AG10803 (cell line): ENCODE measurements around the gene MLLT10.

Experiments
- DNase-seq: peaks from one replicate; pipeline ENCODE4 v3.0.0; 2010; ENCODE audit warnings: low read depth
- H3K4me3 ChIP-seq: 2 replicates; pipeline ENCODE4 v1.5.1; 2011; ENCODE audit warnings: mild to moderate bottlenecking, low read length, control low read depth
- CTCF ChIP-seq: conservative IDR thresholded peaks from 2 replicates; pipeline ENCODE4 v1.5.1; 2011; ENCODE audit warnings: mild to moderate bottlenecking, low read length, control low read depth, inconsistent platforms

Gene MLLT10

GRCh38 chr10:21769041-21769440 lies 235.0 kb downstream of the MLLT10 start:
- no peak overlapping the region for H3K4me3 ChIP-seq
- no peak for DNase-seq
- no peak for TF ChIP-seq CTCF

DNA sequence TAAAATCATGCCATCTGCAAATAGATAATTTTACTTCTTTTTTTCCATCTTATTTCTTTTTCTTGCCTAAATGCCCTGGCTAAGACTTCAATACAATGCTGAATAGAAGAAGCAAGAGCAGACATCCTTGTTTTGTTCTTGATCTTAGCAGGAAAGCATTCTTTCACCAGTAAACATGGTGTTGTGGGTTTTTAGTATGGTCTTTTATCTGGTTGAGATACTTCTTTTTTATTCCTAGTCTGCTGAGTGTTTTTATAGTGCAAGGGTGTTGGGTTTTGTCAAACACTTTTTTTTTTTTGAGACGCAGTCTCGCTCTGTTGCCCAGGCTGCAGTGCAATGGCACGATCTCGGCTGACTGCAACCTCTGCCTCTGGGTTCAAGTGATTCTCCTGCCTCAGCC lies 237.2 kb downstream of the MLLT10 start:
- TF ChIP-seq CTCF, result no peak
- no peak for DNase-seq
- no peak overlapping the region for H3K4me3 ChIP-seq

DNA sequence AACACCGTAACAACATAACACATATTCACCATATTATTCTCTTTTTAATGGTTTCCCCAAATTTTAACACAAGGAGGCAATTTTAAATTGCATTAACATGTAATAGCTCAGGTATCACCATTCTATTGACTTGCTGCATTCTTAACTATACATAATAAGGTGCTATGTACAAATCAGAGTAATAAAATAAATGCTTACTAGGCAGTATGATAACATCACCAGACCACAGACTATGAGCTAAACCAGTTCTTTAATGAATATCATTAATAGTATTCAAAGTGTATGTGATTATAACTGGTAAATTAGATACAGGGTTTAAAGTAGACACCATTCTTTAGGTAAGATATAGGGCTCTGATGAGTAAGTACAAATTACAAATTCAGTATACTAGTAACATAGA lies 242.9 kb downstream of the MLLT10 start:
- no peak for TF ChIP-seq CTCF
- no peak overlapping the region for H3K4me3 ChIP-seq
- no peak for DNase-seq

DNA sequence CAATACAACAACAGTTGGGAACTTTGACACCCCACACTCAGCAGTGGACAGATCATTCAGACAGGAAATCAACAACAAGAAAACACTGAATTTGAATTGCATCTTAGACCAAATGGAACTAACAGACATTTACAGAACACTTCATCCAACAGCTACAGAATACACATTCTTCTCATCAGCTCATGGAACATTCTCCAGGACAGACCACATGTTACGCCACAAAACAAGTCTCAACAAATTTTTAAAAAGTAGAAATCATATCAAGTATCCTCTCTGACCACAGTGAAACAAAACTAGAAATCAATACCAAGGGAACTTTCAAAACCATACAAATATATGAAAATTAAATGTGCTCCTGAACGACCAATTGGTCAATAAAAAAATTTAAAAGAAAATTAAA lies 257.2 kb downstream of the MLLT10 start:
- no peak for TF ChIP-seq CTCF
- DNase-seq, result no peak
- H3K4me3 ChIP-seq, result no peak overlapping the region
